Panc1 (cell line): ENCODE data around the gene NINJ2. TPM values are rescaled to one million over a fixed set of nuclear protein-coding genes. Genes with fewer than 3 reads are reported as not detected.

Experiments
- ATAC-seq: fragments of 200-7000 bp; cut with Tn5 transposase; 2 replicates; pipeline ENCODE4 v1.9.1; 2020; ENCODE audit warnings: mild to moderate bottlenecking, moderate library complexity
- BruUV-seq: library from RNA; stranded (reverse); fragments of 400-500 nt; replicated peaks from 2 replicates; lab custom pipeline; 2021; lab: Mats Ljungman, UMichigan
- CTCF ChIA-PET: fragments of 300-600 bp; sonication (Branson Sonifier 250); formaldehyde crosslinking; loops from one replicate; lab custom pipeline; 2022; ENCODE audit warnings: antibody characterized with exemption; lab: Charles Lee
- POLR2A ChIA-PET: fragments of 300-600 bp; sonication (Branson Sonifier 250); formaldehyde crosslinking; loops from one replicate; lab custom pipeline; 2022; ENCODE audit warnings: antibody characterized with exemption; lab: Charles Lee
- DNase-seq: peaks from one replicate; pipeline ENCODE4 v3.0.0-alpha.2; 2010; ENCODE audit warnings: low read depth, low spot score
- H3K27ac ChIP-seq: 2 replicates; pipeline ENCODE4 v1.5.1; 2011; ENCODE audit warnings: mild to moderate bottlenecking, low read length, inconsistent platforms
- H3K27me3 ChIP-seq: fragments of 200-500 bp; sonication (Bioruptor generic); 2 replicates; pipeline ENCODE4 v1.6.0; 2014; ENCODE audit warnings: low read length, inconsistent platforms; ENCODE audit not compliant: control insufficient read depth, insufficient read depth
- H3K36me3 ChIP-seq: fragments of 200-500 bp; sonication (Bioruptor generic); 2 replicates; pipeline ENCODE4 v1.5.1; 2014; ENCODE audit warnings: inconsistent platforms, mild to moderate bottlenecking, low read length, moderate library complexity; ENCODE audit not compliant: control insufficient read depth, insufficient read depth
- H3K4me1 ChIP-seq: 2 replicates; pipeline ENCODE4 v1.5.1; 2011; ENCODE audit warnings: inconsistent platforms, mild to moderate bottlenecking, low read length, moderate library complexity; ENCODE audit not compliant: control insufficient read depth, insufficient read depth
- H3K4me3 ChIP-seq, 2 experiments: 2 replicates each; pipeline ENCODE4 v1.5.1; 2011 to 2012; ENCODE audit warnings: low read depth in 2 of 2, low read length in 2 of 2, mild to moderate bottlenecking in 2 of 2, inconsistent platforms in 1 of 2, moderate library complexity in 1 of 2
- H3K9me3 ChIP-seq: fragments of 200-500 bp; sonication (Bioruptor generic); 2 replicates; pipeline ENCODE4 v1.5.1; 2014; ENCODE audit warnings: low read depth, mild to moderate bottlenecking, inconsistent platforms, low read length, moderate library complexity; ENCODE audit not compliant: control insufficient read depth, insufficient read depth
- CTCF ChIP-seq: fragments of 450-650 bp; IDR thresholded peaks from 2 replicates; pipeline ENCODE4 v1.5.1; 2017; ENCODE audit warnings: mild to moderate bottlenecking
- POLR2AphosphoS5 ChIP-seq: IDR thresholded peaks from 2 replicates; pipeline ENCODE4 v1.6.1; 2012; ENCODE audit warnings: mild to moderate bottlenecking, low read depth, low read length, moderate library complexity
- REST ChIP-seq, 2 experiments: IDR thresholded peaks; 2 replicates each; pipeline ENCODE4 v1.6.1; 2011 to 2012; ENCODE audit warnings: low read depth in 2 of 2, control low read depth in 1 of 2, low read length in 1 of 2, mild to moderate bottlenecking in 1 of 2, moderate library complexity in 1 of 2; ENCODE audit not compliant: insufficient read depth in 1 of 2
- SIN3A ChIP-seq: IDR thresholded peaks from 2 replicates; pipeline ENCODE4 v1.6.1; 2012; ENCODE audit warnings: low read depth, mild to moderate bottlenecking, low read length, moderate library complexity, borderline replicate concordance; ENCODE audit not compliant: insufficient read depth
- TCF7L2 ChIP-seq: IDR thresholded peaks from 2 replicates; pipeline ENCODE4 v1.6.1; 2011; ENCODE audit warnings: mild to moderate bottlenecking, low read depth, low read length, inconsistent platforms
- in situ Hi-C: cut with HindIII; loops from 2 replicates; pipeline ENCODE4 v1.10.0; 2016; ENCODE audit warnings: low sequenced_read_pairs, low pct_unique_long_range_greater_than_20kb
- intact Hi-C: fragments of 100-400 bp; cut with micrococcal nuclease; formaldehyde crosslinking; loops from one replicate; pipeline ENCODE4 v1.10.0; 2022; ENCODE audit not compliant: unreplicated experiment
- total RNA-seq: library from RNA; stranded (reverse); gene quantifications from one replicate; pipeline ENCODE4 v1.2.1, GENCODE V29; 2021; ENCODE audit not compliant: unreplicated experiment

NINJ2 gene
- total RNA-seq, 1 experiment from 2014 or later = 1.9 TPM

- CTCF ChIA-PET = no interaction called here
- ATAC-seq = no peak
- TF ChIP-seq CTCF (no peak), POLR2AphosphoS5 (no peak), REST (IDR thresholded peaks at IDR 0.05; ENCODE audit: insufficient read depth in 1 of 2, low read depth in 2 of 2, low read length in 1 of 2) (no peak), SIN3A (no peak), TCF7L2 (no peak)
- Histone ChIP-seq H3K36me3 (no peaks in the 10 kb centered on the region), H3K9me3 (no peaks in the 10 kb centered on the region), H3K27ac (peak overlapping the region; percentile 7; the same call in 1 of the 2 replicates), H3K27me3 (no peaks in the 10 kb centered on the region), H3K4me3 (no peak overlapping the region), H3K4me1 (peaks cover 8% of the 10 kb centered on the region)
- in situ Hi-C loops (no loop called here), intact Hi-C loops (no loop called here)
- BruUV-seq = no TSS peak
- POLR2A ChIA-PET = no interaction called here
- DNase-seq = no peak
Observed at GRCh38 chr12:607541-608001, 55.7 kb downstream of the NINJ2 start.

- TF ChIP-seq CTCF (no peak), POLR2AphosphoS5 (no peak), SIN3A (no peak), REST (IDR thresholded peaks at IDR 0.05; ENCODE audit: insufficient read depth in 1 of 2, low read depth in 2 of 2, low read length in 1 of 2) (no peak), TCF7L2 (no peak)
- H3K4me1 ChIP-seq = peaks cover 7% of the 10 kb centered on the region
- no peaks in the 10 kb centered on the region for H3K9me3 ChIP-seq
- peak overlapping the region; percentile 17; the same call in 1 of the 2 replicates for H3K27ac ChIP-seq
- ATAC-seq (no peak), DNase-seq (no peak)
- BruUV-seq = no TSS peak
- H3K36me3 ChIP-seq = no peaks in the 10 kb centered on the region
- ChIA-PET POLR2A (interaction anchor here (0.9 kb wide), 1 partner anchor 20 kb away, joined by 3 read pairs; no protein-coding TSS in a partner anchor), CTCF (interaction anchor here (0.9 kb wide), 1 partner anchor 34 kb away, joined by 3 read pairs; no protein-coding TSS in a partner anchor)
- no peak overlapping the region for H3K4me3 ChIP-seq
- intact Hi-C loops (no loop called here), in situ Hi-C loops (no loop called here)
- H3K27me3 ChIP-seq = no peaks in the 10 kb centered on the region
Observed at GRCh38 chr12:604956-605355, 58.3 kb downstream of the NINJ2 start.
